Mononuclear cell (primary cell): ENCODE data around the gene SCEL. TPM values are rescaled to one million over a fixed set of nuclear protein-coding genes. Genes with fewer than 3 reads are reported as not detected.

Source experiments
- H3K27me3 ChIP-seq: 2 replicates; pipeline ENCODE4 v1.6.0; 2011; ENCODE audit warnings: low read length, control low read depth; ENCODE audit not compliant: insufficient read depth
- H3K4me1 ChIP-seq: 2 replicates; pipeline ENCODE4 v1.5.1; 2011; ENCODE audit warnings: mild to moderate bottlenecking, low read length, control low read depth; ENCODE audit not compliant: insufficient read depth
- H3K4me3 ChIP-seq: 2 replicates; pipeline ENCODE4 v1.5.1; 2011; ENCODE audit warnings: mild to moderate bottlenecking, low read length, moderate library complexity
- H3K9me3 ChIP-seq: 2 replicates; pipeline ENCODE4 v1.5.1; 2011; ENCODE audit warnings: low read depth, mild to moderate bottlenecking, control low read depth, low read length
- total RNA-seq: library from RNA; depleted of rRNA; stranded (reverse); fragments of >200 nt; gene quantifications from one replicate; pipeline ENCODE4 v1.2.3, GENCODE V29; 2012

SCEL gene
- total RNA-seq, 1 donor, result not detected

DNA sequence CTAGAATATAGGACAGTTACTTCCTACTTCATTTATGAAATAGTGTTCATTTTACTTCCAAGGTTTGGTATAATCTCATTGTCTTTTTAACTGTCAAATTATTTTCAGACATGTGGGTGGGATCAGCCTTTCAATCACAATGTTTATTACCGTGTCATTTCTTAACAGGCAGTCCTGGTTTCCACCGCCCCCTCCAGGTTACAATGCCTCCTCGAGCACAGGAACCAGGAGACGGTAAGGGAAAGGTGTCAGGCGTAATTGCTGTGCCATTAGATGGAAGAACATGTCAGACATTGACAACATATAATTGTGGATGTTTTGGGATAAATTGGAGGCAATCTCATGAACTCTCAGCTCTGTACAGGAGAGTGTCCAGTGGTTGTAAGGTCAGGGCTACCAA is 36.5 kb downstream of the SCEL start:
- no peaks in the 10 kb centered on the region for H3K27me3 ChIP-seq
- H3K4me1 ChIP-seq, result no peaks in the 10 kb centered on the region
- H3K4me3 ChIP-seq, result no peak overlapping the region
- H3K9me3 ChIP-seq, result no peaks in the 10 kb centered on the region

DNA sequence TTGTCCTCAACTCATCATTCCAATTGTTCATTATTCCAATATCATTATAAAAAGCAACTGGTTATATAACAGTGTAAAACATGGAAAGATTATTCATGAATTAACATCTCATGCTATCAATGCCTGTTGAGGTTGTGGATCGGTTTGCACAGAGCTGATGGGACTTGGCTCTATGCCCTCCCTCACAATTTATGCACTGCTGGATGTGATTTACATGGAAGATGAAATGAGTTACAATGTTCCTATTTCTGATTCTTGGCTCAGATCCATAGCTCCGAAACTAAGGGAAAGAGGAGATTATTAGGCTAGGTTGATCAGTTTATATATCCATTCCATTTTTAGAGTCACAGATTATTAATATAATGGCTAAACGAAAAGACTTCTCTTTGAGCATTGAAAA is 38.6 kb downstream of the SCEL start:
- H3K4me3 ChIP-seq, result no peak overlapping the region

DNA sequence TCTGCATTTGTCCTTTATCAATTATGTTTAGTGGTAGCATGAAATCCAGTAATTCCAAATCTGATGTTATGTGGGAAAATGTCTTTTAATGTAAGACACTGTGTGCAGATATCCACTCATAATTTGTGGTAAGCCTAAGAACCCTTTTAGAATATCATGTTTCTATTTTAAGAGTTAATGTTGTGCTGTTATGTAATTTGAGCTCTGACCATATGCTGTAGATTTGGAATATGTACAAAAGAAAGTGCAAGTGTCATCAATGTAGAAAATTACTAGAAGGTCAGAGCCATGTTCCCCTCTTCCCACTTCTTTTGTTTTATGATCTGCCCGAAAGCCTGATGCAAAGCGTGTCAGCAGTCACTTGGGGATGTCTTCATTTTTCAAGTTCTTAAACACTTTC is 44.5 kb downstream of the SCEL start:
- no peaks in the 10 kb centered on the region for H3K9me3 ChIP-seq
- peaks cover 3% of the 10 kb centered on the region for H3K27me3 ChIP-seq
- no peak overlapping the region for H3K4me3 ChIP-seq

More for the DNA sequence above, 38.6 kb downstream of the SCEL start:
- Histone ChIP-seq H3K27me3 (peaks cover 3% of the 10 kb centered on the region), H3K9me3 (no peaks in the 10 kb centered on the region), H3K4me1 (no peaks in the 10 kb centered on the region)

DNA sequence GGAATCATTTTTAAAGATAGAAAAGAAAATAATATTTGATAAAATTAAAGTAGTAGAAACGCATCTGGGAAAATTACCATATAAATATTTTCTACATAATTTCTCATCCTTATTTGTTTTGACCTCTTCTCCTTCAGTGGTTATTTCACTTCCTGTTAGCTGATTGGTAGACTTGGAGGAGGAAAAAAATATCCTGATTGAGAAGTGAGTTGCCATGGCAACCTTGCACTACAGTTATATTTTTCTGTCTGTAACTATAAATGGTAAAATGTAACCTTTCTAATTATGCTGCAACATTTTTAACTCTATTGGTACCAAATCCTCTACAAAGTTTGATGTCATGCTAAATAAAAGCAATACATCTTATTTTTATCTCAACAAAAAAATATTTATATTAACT is 45.2 kb downstream of the SCEL start:
- no peaks in the 10 kb centered on the region for H3K4me1 ChIP-seq
- no peaks in the 10 kb centered on the region for H3K9me3 ChIP-seq
- peaks cover 3% of the 10 kb centered on the region for H3K27me3 ChIP-seq
- H3K4me3 ChIP-seq, result no peak overlapping the region

More for the DNA sequence above, 44.5 kb downstream of the SCEL start:
- no peaks in the 10 kb centered on the region for H3K4me1 ChIP-seq

DNA sequence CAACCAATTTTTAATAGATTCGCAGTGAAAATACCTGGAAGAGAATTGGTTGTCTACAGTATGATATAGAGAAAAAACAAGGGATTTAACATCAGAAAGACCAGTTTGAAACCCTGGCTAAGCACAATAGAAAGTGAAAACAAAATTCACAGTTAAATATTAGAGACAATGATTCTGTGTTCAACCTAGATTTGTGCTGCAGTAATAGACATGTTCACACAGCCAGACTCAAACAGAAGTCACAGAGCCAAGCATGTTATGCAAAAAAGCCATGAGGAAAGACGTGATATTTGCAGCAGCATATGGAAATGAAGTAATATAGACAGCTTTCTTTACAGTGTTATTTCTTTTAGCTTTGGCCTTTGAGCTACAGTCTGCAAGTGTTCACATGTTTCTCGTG is 48.1 kb downstream of the SCEL start:
- Histone ChIP-seq H3K9me3 (no peaks in the 10 kb centered on the region), H3K4me1 (no peaks in the 10 kb centered on the region), H3K4me3 (no peak overlapping the region), H3K27me3 (no peaks in the 10 kb centered on the region)

DNA sequence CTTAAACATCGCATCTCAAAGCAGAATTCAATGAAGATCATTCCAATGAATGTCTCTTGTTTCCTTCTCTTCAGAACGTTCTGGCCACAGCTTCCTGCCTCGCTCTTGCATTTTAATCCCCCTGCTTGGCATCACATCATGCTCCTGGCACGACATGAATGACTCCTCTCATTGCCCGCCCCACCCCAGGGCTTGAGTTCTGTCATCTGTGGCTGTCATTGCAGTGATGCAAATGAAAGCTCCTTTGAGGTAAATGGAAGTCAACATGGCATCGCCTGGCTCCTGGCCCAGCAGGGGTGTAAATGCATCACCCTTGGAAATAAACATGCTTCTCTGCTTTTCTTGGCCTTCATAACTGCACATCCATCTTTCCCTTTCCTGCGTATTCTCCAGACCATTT is 48.6 kb downstream of the SCEL start:
- peaks cover 4% of the 10 kb centered on the region for H3K27me3 ChIP-seq
- no peak overlapping the region for H3K4me3 ChIP-seq
- H3K9me3 ChIP-seq, result no peaks in the 10 kb centered on the region
- no peaks in the 10 kb centered on the region for H3K4me1 ChIP-seq

DNA sequence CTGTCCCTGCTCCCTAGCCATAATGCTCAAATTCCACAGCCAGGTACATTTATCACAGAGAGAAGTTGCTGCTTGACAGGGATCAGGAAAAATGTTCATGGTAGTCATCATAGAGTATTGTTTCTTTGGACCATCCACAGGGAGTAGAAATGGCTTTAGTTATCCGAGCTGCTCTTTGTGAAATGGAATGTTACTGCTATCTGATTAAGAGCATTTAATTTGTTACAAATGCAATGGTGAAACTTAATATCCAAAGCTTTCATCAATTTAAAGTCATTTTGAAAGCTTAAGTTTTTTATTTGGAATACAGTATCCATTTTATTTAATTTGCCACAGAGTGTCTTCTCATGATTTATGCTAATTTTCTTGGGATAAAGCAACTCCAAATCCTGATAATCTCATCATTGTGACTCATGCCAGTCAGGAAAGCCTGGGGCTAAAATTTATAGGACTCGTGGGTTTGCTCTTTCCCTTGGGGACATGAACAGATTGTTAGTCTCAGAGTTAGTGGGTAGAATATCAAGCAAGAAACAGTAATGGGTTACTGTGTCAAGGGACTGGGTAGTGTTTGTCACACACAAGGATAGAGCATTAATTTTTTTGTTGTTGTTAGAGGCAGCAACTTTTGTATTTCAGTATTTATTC is 59.8 kb downstream of the SCEL start:
- no peaks in the 10 kb centered on the region for H3K4me1 ChIP-seq
- H3K4me3 ChIP-seq, result no peak overlapping the region
- H3K27me3 ChIP-seq, result peaks cover 16% of the 10 kb centered on the region
- H3K9me3 ChIP-seq, result no peaks in the 10 kb centered on the region

DNA sequence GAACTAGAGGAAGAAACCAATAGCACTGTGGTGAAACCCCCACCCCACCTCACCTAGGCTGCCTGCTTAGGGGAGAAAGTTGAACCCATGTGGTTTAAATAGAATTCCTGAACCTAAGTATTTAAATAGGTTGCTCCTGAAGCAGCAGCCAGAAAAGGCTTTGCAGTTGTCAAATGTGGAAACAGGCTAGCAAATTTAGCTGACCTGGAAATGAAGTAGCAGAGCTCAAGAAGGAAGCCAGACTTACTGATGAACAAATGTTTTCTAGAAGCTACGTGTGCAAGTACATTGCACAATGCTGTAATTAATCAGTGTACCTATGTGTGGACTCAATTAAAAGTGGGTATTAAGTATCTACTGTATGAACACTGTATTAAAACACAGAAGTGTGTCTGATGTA is 61.3 kb downstream of the SCEL start:
- Histone ChIP-seq H3K27me3 (peaks cover 5% of the 10 kb centered on the region), H3K4me1 (no peaks in the 10 kb centered on the region), H3K9me3 (no peaks in the 10 kb centered on the region), H3K4me3 (no peak overlapping the region)

DNA sequence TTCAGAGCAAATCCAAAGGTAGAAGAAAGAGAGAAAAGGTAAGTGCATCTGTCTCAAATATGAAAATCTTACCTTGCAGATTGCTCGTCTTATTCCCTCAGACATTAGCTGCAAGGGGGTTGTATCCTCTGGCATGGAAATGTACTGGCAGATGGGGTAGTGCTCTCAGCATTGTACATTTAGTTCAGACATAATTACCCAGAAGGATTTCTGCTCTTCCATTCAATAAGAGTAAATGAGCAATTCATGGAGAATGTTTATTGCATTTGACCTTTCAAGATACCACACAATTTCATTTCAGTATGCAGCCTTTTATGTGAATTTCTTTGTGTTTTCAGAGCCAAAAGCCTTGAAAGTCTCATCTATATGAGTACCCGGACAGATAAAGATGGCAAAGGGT is 63.8 kb downstream of the SCEL start:
- Histone ChIP-seq H3K27me3 (no peaks in the 10 kb centered on the region), H3K4me1 (no peaks in the 10 kb centered on the region), H3K9me3 (no peaks in the 10 kb centered on the region), H3K4me3 (no peak overlapping the region)

DNA sequence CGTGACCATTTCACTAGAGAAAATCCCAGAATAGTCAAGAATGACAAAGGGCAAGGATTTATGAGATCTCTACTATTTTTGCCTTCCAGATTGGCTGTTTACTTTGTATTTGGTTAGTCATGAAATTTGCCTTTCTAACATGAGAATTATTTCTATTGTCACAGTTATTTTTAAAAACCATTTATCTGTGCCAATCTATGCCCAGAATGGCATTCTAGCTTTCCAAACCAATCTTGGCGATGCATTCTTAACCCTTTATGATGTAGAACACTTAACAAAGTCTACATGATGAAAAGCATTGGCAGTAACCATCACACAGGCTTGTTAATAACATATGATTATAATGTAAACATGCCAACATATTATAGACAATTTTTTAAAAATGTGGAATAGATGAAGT is 65.2 kb downstream of the SCEL start:
- Histone ChIP-seq H3K4me3 (no peak overlapping the region), H3K27me3 (no peaks in the 10 kb centered on the region), H3K9me3 (no peaks in the 10 kb centered on the region), H3K4me1 (no peaks in the 10 kb centered on the region)

DNA sequence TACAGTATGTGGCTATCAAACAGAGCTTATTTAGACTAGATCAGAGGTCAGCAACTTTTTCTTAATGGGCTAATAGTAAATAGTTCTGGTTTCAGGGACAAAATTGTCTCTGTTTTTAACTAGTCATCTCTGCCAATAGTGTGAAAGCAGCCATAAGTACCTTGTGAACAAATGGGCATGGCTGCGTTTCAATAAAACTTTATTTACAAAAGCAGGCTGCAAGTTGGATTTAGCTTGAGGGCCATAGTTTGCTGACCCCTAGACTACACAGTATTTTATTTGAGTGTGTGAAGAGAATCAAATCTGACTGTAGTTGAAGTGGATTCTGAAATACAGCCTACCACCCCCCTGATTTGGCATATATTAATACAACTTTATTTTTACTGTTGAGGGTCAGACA is 75.6 kb downstream of the SCEL start:
- Histone ChIP-seq H3K9me3 (no peaks in the 10 kb centered on the region), H3K4me1 (no peaks in the 10 kb centered on the region), H3K27me3 (no peaks in the 10 kb centered on the region), H3K4me3 (no peak overlapping the region)

DNA sequence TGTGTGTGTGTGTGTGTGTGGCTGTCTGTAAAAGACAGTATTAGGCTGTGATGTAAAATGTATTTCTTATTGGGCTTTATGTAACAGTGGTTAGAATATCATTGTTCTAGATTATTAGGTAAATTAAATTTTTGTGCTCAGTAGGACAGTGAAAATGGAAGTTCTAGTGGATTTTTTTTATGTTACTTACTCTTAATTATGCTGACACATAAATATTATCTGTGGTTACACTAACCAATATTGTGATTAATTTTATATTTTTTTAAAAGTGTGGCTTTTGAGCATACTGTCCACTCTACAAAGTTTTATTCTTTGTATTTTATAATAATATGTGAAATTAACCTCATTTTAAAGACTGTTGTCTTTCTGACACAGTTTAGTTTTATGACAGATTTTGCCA is 80.5 kb downstream of the SCEL start:
- Histone ChIP-seq H3K27me3 (no peaks in the 10 kb centered on the region), H3K9me3 (no peaks in the 10 kb centered on the region), H3K4me1 (no peaks in the 10 kb centered on the region), H3K4me3 (no peak overlapping the region)

DNA sequence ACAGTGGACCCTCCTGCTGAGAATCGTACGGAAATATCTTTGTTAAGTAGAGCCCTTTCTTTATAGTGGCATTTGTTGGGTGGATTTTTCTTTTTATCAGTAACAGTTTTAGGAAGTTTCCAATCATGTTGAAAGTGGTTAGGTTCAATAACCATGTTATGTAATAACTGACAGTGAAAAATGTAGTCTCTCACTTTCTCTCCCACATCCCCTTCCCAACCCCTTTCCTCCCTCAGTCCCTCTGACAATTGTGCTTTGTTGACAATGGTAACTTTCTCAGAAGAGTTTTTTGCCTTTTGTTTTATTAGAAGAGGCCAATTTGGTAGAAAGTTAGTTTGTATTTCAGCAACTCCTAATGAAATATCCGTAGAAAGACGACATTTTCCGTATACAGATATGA is 84.1 kb downstream of the SCEL start:
- no peak overlapping the region for H3K4me3 ChIP-seq
- H3K4me1 ChIP-seq, result no peaks in the 10 kb centered on the region
- no peaks in the 10 kb centered on the region for H3K27me3 ChIP-seq
- no peaks in the 10 kb centered on the region for H3K9me3 ChIP-seq

DNA sequence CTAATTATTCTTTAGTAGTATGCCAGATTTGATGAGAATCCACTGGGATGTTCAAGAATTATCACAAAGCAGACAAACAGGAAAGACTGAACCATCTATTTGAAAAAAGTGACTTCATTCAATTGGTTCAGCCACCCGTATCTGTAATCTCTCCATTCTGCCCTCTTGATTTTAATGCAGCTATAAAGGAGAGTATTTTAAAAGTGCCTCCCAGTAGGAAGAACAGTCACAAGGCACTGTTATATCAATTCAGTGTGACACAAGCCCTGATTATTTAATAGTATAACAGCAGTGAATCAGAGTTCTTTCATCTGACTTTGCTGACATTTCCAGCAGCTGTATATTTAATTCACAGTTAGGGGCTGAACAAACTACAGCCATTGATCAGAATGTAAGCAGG is 84.6 kb downstream of the SCEL start:
- no peaks in the 10 kb centered on the region for H3K9me3 ChIP-seq
- H3K4me1 ChIP-seq, result no peaks in the 10 kb centered on the region
- no peaks in the 10 kb centered on the region for H3K27me3 ChIP-seq
- no peak overlapping the region for H3K4me3 ChIP-seq

DNA sequence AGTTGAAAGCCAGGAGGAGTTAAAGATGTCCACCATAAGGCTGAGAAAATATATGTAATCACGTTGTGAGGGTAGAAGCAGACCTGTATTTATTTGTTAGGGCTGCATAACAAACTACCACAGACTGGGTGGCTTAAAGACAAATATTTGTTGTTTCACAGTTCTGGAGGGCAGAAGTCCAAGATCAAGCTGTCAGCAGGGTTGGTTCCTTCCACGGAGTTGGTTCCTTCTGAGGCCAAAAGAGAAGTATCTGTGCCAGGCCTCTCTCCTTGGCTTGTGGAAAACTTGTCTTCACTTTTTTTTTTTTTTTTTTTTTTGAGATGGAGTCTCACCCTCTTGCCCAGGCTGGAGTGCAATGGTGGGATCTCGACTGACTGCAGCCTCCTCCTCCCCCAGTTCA is 88.3 kb downstream of the SCEL start:
- H3K4me3 ChIP-seq, result no peak overlapping the region
- no peaks in the 10 kb centered on the region for H3K4me1 ChIP-seq
- no peaks in the 10 kb centered on the region for H3K9me3 ChIP-seq
- no peaks in the 10 kb centered on the region for H3K27me3 ChIP-seq

DNA sequence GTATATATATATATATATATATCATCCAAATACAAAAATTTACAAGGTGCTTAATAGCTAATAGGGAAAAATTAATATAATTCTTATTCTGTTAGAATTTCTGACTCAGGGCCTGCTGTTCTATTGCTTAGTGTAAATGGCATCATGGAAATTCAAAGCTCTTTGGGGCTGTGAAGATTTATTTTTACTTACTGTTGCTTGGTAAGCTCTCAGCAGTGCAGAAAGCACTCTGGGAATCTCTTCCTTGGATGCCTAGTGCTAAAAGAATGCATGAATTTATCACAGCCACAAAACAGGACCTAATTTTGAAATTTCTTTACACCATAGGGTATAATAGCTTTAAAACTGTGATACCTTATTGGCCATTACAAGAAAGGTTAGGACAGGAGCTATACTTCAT is 92.7 kb downstream of the SCEL start:
- H3K4me3 ChIP-seq, result no peak overlapping the region
- no peaks in the 10 kb centered on the region for H3K27me3 ChIP-seq
- H3K9me3 ChIP-seq, result no peaks in the 10 kb centered on the region
- no peaks in the 10 kb centered on the region for H3K4me1 ChIP-seq
